Upper lobe of left lung (tissue), 6 donors: ENCODE data around the gene TPRA1. TPM values are rescaled to one million over a fixed set of nuclear protein-coding genes. Genes with fewer than 3 reads are reported as not detected.

Experiments used
- ATAC-seq, 2 donors: fragments of 200-7000 bp; cut with Tn5 transposase; one replicate each; pipeline ENCODE4 v1.9.1; 2022; ENCODE audit warnings: mild to moderate bottlenecking in 2 of 2, moderate library complexity in 2 of 2; ENCODE audit not compliant: low FRiP score in 2 of 2
- DNase-seq, 2 donors: peaks; one replicate each; pipeline ENCODE4 v3.0.0-alpha.2; 2019 to 2020
- H3K27ac ChIP-seq, 4 donors: fragments of 200-600 bp; sonication (generic); one replicate each; pipeline ENCODE4 v1.5.1; 2016 to 2019
- H3K27me3 ChIP-seq, 4 donors: fragments of 200-600 bp; sonication (generic); one replicate each; pipeline ENCODE4 v1.5.1; 2017 to 2019
- H3K36me3 ChIP-seq, 4 donors: fragments of 200-600 bp; sonication (generic); one replicate each; pipeline ENCODE4 v1.5.1; 2016 to 2019
- H3K4me1 ChIP-seq, 4 donors: fragments of 200-600 bp; sonication (generic); one replicate each; pipeline ENCODE4 v1.5.1; 2018 to 2019
- H3K4me3 ChIP-seq, 4 donors: fragments of 200-600 bp; sonication (generic); one replicate each; pipeline ENCODE4 v1.5.1; 2017 to 2019; ENCODE audit warnings: mild to moderate bottlenecking in 2 of 4, moderate library complexity in 1 of 4
- H3K9me3 ChIP-seq, 4 donors: fragments of 200-600 bp; sonication (generic); one replicate each; pipeline ENCODE4 v1.5.1; 2018 to 2019
- EP300 ChIP-seq, 4 donors: sonication (generic); formaldehyde crosslinking; IDR thresholded peaks; one replicate each; pipeline ENCODE4 v1.5.1; 2017; ENCODE audit warnings: antibody characterized with exemption in 4 of 4, control low read depth in 2 of 4
- POLR2A ChIP-seq, 4 donors: fragments of 450-650 bp; IDR thresholded peaks; one replicate each; pipeline ENCODE4 v1.5.1; 2016 to 2017; ENCODE audit warnings: antibody characterized with exemption in 4 of 4, mild to moderate bottlenecking in 2 of 4
- POLR2AphosphoS5 ChIP-seq, 2 donors: sonication (generic); formaldehyde crosslinking; IDR thresholded peaks; one replicate each; pipeline ENCODE4 v1.5.1; 2017; ENCODE audit warnings: antibody characterized with exemption in 2 of 2
- WGBS, 2 donors: methylation state at CpG; one replicate each; pipeline ENCODE4 v1.1.5; 2017 to 2018; 5-methylcytosine and 5-hydroxymethylcytosine counted together
- total RNA-seq, 6 donors: library from RNA; depleted of rRNA in 4 of 6; stranded (reverse); fragments of >200 nt in 4 of 6; gene quantifications; one replicate each; pipeline versions ENCODE4 v1.1.0 to v1.2.1, GENCODE V29; 2016 to 2021
- TF ChIP-seq, protein P1 (sequence below), 6 experiments: fragments of 450-650 bp in 4 of 6; fragments of 200-600 bp in 2 of 6; sonication (generic) in 2 of 6; IDR thresholded peaks; one replicate each; pipeline ENCODE4 v1.5.1; 2016 to 2019; ENCODE audit warnings: antibody characterized with exemption in 6 of 6
- donor health status: DM: no; HTN: no; CAD: no; lungs with moderate emphysema.
- donor health status: DM: no; HTN: yes; CAD: no; lungs with severe emphysema.

Gene TPRA1
- total RNA-seq, 6 donors from 2014 or later, result 16.8 to 44.4 (median 40.3) TPM

DNA sequence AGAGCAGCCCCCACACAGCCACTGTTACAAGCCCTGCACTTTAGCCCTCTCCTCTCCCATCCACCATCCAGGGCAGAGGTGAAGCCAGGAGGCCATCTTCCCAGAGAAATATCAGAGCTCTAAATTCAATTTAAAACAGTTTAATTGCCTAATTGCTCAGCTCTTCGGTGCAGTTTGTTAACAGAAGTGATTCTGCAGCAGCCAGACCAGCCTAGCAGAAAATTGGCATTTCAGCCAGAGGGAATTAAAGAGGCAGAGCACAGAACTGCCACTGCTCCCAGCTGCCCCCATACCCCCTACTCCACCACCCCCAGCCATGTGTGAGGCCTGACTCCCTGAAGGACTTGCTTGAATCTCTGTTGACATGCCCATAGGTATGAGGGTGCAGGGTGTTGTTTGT lies 38.5 kb downstream of the TPRA1 start:
- DNase-seq, result no peak
- no peaks in the 10 kb centered on the region for H3K36me3 ChIP-seq
- no peaks in the 10 kb centered on the region for H3K9me3 ChIP-seq
- H3K27ac ChIP-seq, result no peak overlapping the region
- ATAC-seq, result no peak
- H3K4me1 ChIP-seq, result peaks cover 5 to 20% (median 11%) of the 10 kb centered on the region in 4 donors
- no peak overlapping the region for H3K4me3 ChIP-seq
- no peaks in the 10 kb centered on the region for H3K27me3 ChIP-seq
- no peak for TF ChIP-seq POLR2A (IDR thresholded peaks at IDR 0.05)
- 50 to 53% methylated on average over 1 of the region's 1 CpG for WGBS, 2 donors

DNA sequence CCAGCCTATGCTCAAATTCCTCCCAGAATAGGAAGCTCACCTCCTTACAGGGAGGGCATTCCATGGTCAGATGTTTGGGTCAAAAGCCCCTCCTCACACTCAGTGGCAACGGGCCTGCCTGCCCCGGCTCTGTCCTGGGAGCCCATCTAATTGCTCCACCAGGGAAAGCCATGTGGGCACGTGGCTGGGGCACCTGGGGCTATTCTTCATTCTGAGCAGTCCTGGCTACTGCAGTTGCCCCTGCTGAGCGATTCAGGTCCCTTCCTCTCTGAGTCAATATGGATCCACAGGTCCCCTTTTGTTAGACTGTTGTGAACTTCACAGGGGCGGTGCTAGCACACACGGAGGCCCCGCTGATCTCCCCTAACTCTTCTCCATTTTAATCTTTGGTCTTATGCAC lies 39.4 kb downstream of the TPRA1 start:
- 87 to 94% methylated on average over 4 to 7 of the region's 7 CpGs for WGBS, 2 donors
- Histone ChIP-seq H3K4me1 (peaks cover 6 to 23% (median 11%) of the 10 kb centered on the region in 4 donors), H3K27me3 (no peaks in the 10 kb centered on the region), H3K36me3 (no peaks in the 10 kb centered on the region), H3K4me3 (no peak overlapping the region), H3K9me3 (no peaks in the 10 kb centered on the region), H3K27ac (no peak overlapping the region)
- no peak for ATAC-seq
- peak in 1 of 2 donors; percentile 36 for DNase-seq
- TF ChIP-seq EP300 (IDR thresholded peaks at IDR 0.05), result no peak
- TF ChIP-seq, protein P1, sequence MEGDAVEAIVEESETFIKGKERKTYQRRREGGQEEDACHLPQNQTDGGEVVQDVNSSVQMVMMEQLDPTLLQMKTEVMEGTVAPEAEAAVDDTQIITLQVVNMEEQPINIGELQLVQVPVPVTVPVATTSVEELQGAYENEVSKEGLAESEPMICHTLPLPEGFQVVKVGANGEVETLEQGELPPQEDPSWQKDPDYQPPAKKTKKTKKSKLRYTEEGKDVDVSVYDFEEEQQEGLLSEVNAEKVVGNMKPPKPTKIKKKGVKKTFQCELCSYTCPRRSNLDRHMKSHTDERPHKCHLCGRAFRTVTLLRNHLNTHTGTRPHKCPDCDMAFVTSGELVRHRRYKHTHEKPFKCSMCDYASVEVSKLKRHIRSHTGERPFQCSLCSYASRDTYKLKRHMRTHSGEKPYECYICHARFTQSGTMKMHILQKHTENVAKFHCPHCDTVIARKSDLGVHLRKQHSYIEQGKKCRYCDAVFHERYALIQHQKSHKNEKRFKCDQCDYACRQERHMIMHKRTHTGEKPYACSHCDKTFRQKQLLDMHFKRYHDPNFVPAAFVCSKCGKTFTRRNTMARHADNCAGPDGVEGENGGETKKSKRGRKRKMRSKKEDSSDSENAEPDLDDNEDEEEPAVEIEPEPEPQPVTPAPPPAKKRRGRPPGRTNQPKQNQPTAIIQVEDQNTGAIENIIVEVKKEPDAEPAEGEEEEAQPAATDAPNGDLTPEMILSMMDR (IDR thresholded peaks at IDR 0.05), result no peak

DNA sequence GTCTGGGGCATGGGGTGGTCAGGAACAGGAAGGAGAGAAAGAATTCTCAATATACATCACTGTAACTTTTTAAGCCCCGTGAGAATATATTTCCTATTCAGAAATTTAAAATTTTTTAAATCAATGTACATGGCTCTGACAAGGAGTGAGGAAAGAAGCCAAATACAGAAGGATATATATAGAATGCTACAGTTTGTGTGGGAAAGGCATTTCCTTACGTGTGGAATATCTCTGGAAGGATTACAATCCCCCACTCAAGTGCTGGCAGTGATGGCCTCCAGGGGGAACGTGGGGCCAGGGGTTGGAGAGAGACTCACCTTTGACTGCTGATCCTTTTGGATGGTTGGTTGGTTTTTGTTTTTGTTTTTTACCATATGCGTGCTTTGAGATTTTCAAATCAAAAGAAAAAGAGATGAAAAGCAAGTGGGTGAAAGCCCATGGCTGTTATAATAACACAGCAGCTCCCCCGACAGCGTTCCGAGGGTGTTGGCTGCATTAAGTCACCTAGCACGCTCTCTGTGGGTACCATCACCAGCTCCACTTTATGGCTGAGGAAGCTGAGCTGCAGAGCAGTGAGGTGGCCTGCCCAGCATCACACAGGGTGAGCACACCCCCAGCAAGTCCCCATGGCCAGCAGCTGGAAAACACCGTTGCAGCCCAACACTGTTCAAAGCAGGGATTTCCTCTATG lies 39.9 kb downstream of the TPRA1 start:
- TF ChIP-seq POLR2A (IDR thresholded peaks at IDR 0.05) (no peak), EP300 (IDR thresholded peaks at IDR 0.05) (no peak), POLR2AphosphoS5 (IDR thresholded peaks at IDR 0.05) (no peak)
- TF ChIP-seq, protein P1 (IDR thresholded peaks at IDR 0.05), result no peak
- WGBS, 2 donors, result 84 to 87% methylated on average over 8 to 9 of the region's 9 CpGs
- H3K36me3 ChIP-seq, result no peaks in the 10 kb centered on the region

DNA sequence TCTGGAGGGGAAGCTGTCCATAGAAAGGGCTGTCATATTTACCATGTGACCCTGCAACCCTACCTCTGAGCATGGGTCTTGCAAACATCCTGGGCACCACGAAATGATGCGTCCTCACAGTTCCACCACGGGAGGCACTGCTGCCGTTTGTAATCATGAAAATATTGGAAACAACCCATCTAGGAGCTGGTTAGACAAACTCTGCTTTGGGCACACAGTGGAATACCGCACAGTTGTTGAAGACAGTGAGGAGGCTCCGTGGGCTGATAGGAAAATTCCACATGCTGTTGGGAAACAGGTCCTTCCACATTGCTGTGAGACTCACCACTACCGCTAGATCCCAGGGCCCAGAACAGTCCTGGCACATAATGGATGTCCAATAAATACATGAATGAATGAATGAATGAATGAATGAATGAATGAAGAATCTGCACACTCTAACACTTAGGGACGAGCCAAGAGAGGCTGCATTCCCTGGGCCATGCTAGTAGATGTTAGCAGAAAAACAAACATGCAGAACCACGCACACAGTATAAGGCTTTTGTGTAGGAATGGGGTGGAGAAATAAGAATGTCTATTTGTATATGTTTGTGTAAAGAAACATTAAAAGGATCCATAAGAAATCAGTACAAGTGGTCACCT lies 40.6 kb downstream of the TPRA1 start:
- ATAC-seq, result no peak
- TF ChIP-seq EP300 (IDR thresholded peaks at IDR 0.05), result no peak
- TF ChIP-seq, protein P1 (IDR thresholded peaks at IDR 0.05), result no peak
- no peak for TF ChIP-seq POLR2A (IDR thresholded peaks at IDR 0.05)
- no peak for TF ChIP-seq POLR2AphosphoS5 (IDR thresholded peaks at IDR 0.05)
- WGBS, 2 donors, result 68 to 77% methylated on average over 9 of the region's 9 CpGs
- DNase-seq, result no peak
- no peak overlapping the region for H3K4me3 ChIP-seq
- H3K27ac ChIP-seq, result no peak overlapping the region
- no peaks in the 10 kb centered on the region for H3K27me3 ChIP-seq
- H3K36me3 ChIP-seq, result no peaks in the 10 kb centered on the region
- no peaks in the 10 kb centered on the region for H3K9me3 ChIP-seq
- peaks cover 6 to 23% (median 11%) of the 10 kb centered on the region in 4 donors for H3K4me1 ChIP-seq

More for the DNA sequence above, 39.9 kb downstream of the TPRA1 start:
- H3K27ac ChIP-seq, result no peak overlapping the region
- H3K4me3 ChIP-seq, result no peak overlapping the region
- peaks cover 6 to 23% (median 11%) of the 10 kb centered on the region in 4 donors for H3K4me1 ChIP-seq
- H3K9me3 ChIP-seq, result no peaks in the 10 kb centered on the region
- no peak for DNase-seq
- no peaks in the 10 kb centered on the region for H3K27me3 ChIP-seq
- no peak for ATAC-seq

DNA sequence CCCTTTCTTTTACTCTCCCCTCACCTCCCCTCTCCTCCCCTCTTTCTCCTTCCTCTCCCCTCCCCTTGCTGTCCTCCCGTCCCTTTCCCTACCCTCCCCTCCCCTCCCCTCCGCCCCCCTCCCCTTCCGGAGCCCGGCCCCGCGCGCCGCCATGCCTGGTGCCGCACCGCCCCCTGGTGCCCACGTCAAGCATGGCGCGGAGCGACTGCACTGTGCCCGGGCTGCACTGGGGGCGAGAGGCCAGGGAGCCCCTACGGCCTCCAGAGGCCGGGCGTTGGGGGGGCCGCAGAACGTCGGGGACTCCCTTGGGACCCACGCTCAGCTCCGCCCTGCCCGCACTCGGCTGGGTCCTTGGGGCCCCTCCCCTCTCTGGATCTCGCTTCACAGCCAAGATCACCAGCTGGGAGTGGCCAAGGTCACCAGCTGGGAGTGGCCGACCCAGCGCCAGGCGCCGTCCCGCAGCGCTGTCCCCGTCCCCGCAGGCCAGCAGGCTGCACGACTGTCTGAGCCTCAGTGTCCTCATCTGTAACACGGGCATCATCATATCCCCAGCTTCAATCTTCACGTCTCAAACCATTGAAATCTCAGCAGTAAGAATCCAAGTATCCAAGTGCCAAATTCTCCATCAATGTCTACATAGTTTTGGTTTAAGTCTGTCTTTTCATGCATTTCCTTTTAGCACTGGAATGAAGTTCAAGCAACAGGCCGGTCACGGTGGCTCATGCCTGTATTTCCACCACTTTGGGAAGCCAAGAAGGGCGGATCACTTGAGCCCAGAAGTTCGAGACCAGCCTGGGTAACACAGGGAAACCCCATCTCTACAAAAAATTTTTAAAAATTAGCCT lies 42.5 kb downstream of the TPRA1 start:
- peak overlapping the region; percentile 55 to 75 (median 60) for H3K4me3 ChIP-seq
- peak; percentile 82 to 92 for ATAC-seq
- peak; percentile 74 to 96 for DNase-seq
- 10 to 25% methylated on average over 6 to 16 of the region's 42 CpGs for WGBS, 2 donors
- no peaks in the 10 kb centered on the region for H3K36me3 ChIP-seq
- TF ChIP-seq, protein P1 (IDR thresholded peaks at IDR 0.05), result peak; percentile 83 to 95 (median 86)
- TF ChIP-seq POLR2AphosphoS5 (IDR thresholded peaks at IDR 0.05), result no peak
- TF ChIP-seq EP300 (IDR thresholded peaks at IDR 0.05), result no peak
- TF ChIP-seq POLR2A (IDR thresholded peaks at IDR 0.05), result no peak
- H3K27ac ChIP-seq, result peak overlapping the region in 3 of 4 donors; percentile 30 to 79 (median 37)
- H3K4me1 ChIP-seq, result peaks cover 10 to 33% (median 24%) of the 10 kb centered on the region in 4 donors
- H3K27me3 ChIP-seq, result no peaks in the 10 kb centered on the region
- H3K9me3 ChIP-seq, result no peaks in the 10 kb centered on the region
